GM20000 (cell line): ENCODE data around the gene SOHLH1.

Experiments used
- DNase-seq: peaks from one replicate; pipeline ENCODE4 v3.0.0; 2012; ENCODE audit warnings: low spot score
- TF ChIP-seq, protein P1 (sequence below): IDR thresholded peaks from 2 replicates; pipeline ENCODE4 v1.5.1; 2012; ENCODE audit warnings: mild to moderate bottlenecking, control low read depth; ENCODE audit errors: extremely low read depth, missing control alignments

Gene SOHLH1

DNA sequence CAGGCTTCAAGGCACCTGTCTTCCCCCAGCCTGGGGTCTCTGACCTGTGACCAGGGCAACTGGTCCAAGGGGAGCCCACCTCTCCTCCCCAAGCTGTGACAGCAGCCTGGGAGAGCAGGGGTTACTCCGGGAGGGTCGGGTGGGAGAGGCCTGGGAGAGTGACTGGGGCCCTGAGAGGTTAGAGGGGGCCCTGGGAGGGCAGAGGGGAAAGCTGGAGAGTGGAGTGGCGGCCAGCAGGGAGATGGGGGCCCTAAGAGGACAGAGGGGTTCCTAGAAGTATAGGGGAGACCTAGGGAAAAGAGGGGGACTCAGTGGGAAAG is 35.9 kb downstream of the SOHLH1 start:
- TF ChIP-seq, protein P1, sequence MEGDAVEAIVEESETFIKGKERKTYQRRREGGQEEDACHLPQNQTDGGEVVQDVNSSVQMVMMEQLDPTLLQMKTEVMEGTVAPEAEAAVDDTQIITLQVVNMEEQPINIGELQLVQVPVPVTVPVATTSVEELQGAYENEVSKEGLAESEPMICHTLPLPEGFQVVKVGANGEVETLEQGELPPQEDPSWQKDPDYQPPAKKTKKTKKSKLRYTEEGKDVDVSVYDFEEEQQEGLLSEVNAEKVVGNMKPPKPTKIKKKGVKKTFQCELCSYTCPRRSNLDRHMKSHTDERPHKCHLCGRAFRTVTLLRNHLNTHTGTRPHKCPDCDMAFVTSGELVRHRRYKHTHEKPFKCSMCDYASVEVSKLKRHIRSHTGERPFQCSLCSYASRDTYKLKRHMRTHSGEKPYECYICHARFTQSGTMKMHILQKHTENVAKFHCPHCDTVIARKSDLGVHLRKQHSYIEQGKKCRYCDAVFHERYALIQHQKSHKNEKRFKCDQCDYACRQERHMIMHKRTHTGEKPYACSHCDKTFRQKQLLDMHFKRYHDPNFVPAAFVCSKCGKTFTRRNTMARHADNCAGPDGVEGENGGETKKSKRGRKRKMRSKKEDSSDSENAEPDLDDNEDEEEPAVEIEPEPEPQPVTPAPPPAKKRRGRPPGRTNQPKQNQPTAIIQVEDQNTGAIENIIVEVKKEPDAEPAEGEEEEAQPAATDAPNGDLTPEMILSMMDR: no peak
- no peak for DNase-seq

DNA sequence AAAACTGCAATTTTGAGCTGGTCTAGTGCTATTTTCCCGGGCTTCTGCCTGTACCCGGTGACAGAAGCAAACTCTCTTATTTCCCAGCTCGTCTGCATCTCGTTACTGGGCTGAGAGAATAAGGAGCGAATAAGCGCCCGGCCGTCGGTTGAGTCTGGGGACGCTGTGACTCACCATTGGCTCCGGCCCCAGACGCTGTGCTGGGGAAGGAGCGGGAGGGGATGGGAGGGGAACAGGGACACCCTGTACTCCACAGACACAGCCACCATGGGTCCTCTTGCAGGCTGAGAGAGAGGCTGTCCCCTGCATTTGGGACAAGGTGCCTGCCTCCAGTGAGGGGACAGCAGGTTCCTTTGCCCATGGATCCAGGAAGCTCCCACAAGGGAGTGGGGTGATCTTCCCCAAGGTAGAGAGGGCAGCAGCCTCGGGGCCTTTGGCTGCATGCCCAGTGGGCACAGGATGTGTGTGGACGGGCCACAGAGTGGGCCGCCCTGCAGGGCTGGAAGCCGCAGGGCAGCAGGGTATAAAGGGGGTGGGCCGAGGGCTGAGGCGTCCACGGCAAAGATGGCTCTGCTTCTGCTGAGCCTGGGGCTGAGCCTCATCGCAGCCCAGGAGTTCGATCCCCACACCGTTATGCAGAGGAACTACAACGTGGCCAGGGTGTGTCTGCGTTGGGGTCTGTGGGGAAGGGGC is 36.4 kb downstream of the SOHLH1 start, which contains the start of gene LCN9:
Gene LCN9 (plus strand): TSS at position 552 of the 693 bp plus-strand sequence. CDS start 13 bp downstream, at position 565.
- DNase-seq: no peak
- TF ChIP-seq, protein P1: no peak

DNA sequence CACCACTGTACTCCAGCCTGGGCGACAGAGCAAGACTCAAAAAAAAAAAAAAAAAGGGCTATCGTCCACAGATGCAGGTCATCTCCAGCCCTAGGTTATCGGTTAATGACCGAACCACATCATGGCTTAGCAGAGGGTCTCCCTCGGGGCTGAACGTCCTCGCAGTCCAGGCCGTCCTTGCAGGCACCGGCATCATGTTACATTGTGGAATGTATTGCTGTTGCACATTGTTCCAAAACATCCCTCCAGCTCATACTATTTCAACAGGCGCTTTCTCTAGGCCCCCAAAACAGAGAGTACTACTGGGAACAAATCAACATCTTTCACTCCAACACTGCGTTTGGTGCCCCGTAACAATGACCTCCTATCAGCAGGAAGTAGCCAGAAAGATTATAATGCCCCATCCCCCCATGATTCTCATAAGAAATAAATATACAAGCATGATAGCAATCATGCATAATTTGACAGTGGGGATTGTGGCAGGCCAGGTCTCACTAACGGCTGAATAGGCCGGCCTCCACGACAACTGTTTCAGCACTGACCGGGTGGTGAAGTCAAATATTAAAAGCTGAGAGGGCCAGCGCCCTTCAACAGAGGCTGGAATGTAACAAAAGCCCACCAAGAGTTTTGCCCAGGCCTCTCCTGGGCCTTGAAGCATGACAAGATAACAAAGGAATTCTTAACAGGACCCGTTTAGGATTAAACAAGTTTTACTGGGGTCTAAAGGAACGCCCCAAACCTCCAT is 37.3 kb downstream of the SOHLH1 start:
- TF ChIP-seq, protein P1: no peak
- no peak for DNase-seq

DNA sequence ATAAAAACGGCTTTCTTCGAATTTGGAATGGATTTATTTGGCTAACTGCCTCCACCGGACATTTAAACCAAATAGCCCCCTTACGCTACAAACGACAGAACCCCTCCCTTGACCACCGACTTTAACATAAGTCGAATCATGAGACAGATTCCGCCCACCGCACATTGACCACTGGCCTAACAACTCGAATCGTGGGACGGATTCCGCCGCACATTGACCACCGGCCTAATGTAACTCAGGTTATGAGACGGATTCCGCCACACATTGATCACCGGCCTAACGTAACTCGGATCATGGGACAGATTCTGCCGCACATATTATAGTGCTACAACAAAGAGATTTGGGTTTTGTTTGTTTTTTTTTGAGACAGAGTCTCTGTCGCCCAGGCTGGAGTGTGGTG is 38.9 kb downstream of the SOHLH1 start:
- TF ChIP-seq, protein P1: no peak
- DNase-seq: no peak

DNA sequence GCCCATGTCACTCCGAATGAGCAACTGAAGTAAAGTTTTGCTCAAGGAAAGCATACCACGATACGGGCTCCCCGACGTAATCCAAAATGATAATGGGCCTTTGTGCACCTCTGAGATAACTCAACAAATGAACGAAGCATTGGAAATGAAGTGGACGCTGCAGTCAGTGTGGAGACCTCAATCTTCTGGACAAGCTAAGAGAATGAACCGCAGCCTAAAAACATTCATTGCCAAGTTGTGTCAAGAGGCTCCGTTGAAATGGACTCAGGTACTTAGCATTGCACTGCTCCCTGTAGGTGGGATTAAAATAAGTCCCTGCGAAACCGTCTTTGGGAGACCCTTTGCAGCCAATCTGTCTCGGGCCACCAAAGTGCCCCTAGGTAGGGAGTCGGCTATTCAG is 40.0 kb downstream of the SOHLH1 start:
- no peak for DNase-seq
- TF ChIP-seq, protein P1: no peak

DNA sequence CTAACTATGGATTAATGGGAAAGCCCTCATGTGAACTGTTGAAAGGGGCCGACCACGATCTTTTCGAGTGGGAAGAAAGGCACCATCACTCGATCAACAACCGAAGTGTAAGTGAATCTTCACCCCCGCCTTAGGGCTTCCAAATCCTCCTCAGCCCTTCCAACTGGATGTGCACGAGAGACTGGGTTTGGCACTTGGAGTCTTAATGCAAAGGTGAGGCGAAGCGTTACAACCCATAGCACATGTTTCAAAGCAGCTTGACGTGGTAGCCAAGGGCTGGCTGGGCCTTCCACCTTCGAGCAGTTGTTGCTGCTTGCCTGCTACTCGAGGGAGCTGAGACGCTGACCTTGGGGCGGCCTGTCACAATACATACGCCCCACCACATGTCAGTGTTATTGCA is 41.9 kb downstream of the SOHLH1 start:
- no peak for DNase-seq
- TF ChIP-seq, protein P1: no peak

DNA sequence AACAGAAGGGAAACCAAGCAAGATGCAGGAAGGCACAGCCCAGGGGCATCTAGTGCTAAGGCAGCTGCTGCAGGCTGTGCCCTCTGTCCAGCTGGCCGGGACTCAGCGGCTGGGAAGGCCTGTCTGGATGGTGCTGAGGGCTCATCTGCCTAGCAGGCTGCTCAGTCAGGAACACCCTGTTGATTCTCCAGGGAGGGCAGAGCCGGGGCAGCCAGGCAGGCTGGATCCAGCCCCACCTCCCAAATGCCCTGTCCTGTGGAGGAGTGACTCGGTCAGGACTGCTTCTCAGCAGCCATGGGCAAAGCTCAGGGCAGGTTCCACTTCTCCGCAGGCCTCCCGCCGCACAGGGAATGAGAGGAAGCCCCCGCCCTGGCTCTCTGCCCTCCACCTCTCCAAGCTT is 44.0 kb downstream of the SOHLH1 start:
- TF ChIP-seq, protein P1: no peak
- DNase-seq: no peak
